K562 (cell line): Measurements from ENCODE around the gene LRIT3. TPM values are rescaled to one million over a fixed set of nuclear protein-coding genes. Genes with fewer than 3 reads are reported as not detected.

Experiments
- MIER1 ChIP-seq: fragments of 450-650 bp; IDR thresholded peaks from 2 replicates; pipeline ENCODE4 v1.6.1; 2016; ENCODE audit warnings: antibody characterized with exemption, mild to moderate bottlenecking, low read depth
- NCOA4 ChIP-seq: fragments of 450-650 bp; IDR thresholded peaks from 2 replicates; pipeline ENCODE4 v1.6.1; 2018; ENCODE audit warnings: mild to moderate bottlenecking; ENCODE audit not compliant: partially characterized antibody
- NCOA6 ChIP-seq: fragments of 450-650 bp; IDR thresholded peaks from 2 replicates; pipeline ENCODE4 v1.6.1; 2017; ENCODE audit warnings: mild to moderate bottlenecking
- TOE1 ChIP-seq, 2 experiments: fragments of 450-650 bp in 1 of 2; sonication (generic) in 1 of 2; formaldehyde crosslinking in 1 of 2; IDR thresholded peaks; 2 replicates each; pipeline versions ENCODE4 v1.7.1 to v1.8.0; 2016 to 2022; ENCODE audit warnings: borderline replicate concordance in 2 of 2, mild to moderate bottlenecking in 2 of 2, antibody characterized with exemption in 1 of 2, inconsistent platforms in 1 of 2, low read depth in 1 of 2, missing genetic modification reagents in 1 of 2, moderate library complexity in 1 of 2
- ZEB2 ChIP-seq: fragments of 450-650 bp; IDR thresholded peaks from 2 replicates; pipeline ENCODE4 v1.6.1; 2016
- ZNF140 ChIP-seq: fragments of 250-450 bp; sonication (Bioruptor Pico); IDR thresholded peaks from 2 replicates; pipeline ENCODE4 v1.8.0; 2021; ENCODE audit warnings: moderate library complexity, mild to moderate bottlenecking, inconsistent platforms
- ZNF644 ChIP-seq: fragments of 200-800 bp; sonication (Bioruptor generic); IDR thresholded peaks from 2 replicates; pipeline ENCODE4 v1.6.1; 2016; ENCODE audit warnings: low read depth, missing genetic modification characterization, missing compliant biosample characterization
- ZZZ3 ChIP-seq: fragments of 450-650 bp; IDR thresholded peaks from 2 replicates; pipeline ENCODE4 v1.6.1; 2016; ENCODE audit warnings: antibody characterized with exemption, mild to moderate bottlenecking, moderate library complexity
- polyA plus RNA-seq, 8 experiments: library from polyadenylated mRNA; depleted of rRNA in 4 of 8; stranded (reverse) in 5 of 8; unstranded in 3 of 8; fragments of >200 nt; fragmentation: Nextera tagmentation in 2 of 8; fragmentation: Illumina TruSeq in 1 of 8; extraction: Ambion mirVana in 2 of 8; extraction: Trizol in 1 of 8; gene quantifications; 2 replicates each; pipeline versions ENCODE4 v1.2.1 to v1.2.3, GENCODE V29; 2011 to 2014; ENCODE audit warnings: inconsistent platforms in 1 of 8, missing spikeins in 1 of 8
- total RNA-seq, 7 experiments: library from RNA; depleted of rRNA in 6 of 7; stranded (reverse); fragments of >200 nt in 6 of 7; fragmentation: Illumina TruSeq in 2 of 7; extraction: Trizol in 2 of 7; gene quantifications; 2 replicates each; pipeline versions ENCODE4 v1.2.1 to v1.2.3, GENCODE V29; 2011 to 2021; ENCODE audit warnings: low replicate concordance in 1 of 7
- TF ChIP-seq, protein P1 (sequence below), 2 experiments: fragments of 450-650 bp; IDR thresholded peaks; 2 replicates each; pipeline ENCODE4 v1.6.1; 2016; ENCODE audit warnings: mild to moderate bottlenecking in 2 of 2, borderline replicate concordance in 1 of 2, low read depth in 1 of 2, moderate library complexity in 1 of 2
- TF ChIP-seq, protein P2 (sequence below), 2 experiments: fragments of 450-650 bp in 1 of 2; sonication (generic) in 1 of 2; formaldehyde crosslinking in 1 of 2; IDR thresholded peaks in 1 of 2; conservative IDR thresholded peaks in 1 of 2; 2 replicates each; pipeline versions ENCODE4 v1.6.1 to v1.8.1; 2016 to 2023; ENCODE audit warnings: mild to moderate bottlenecking in 2 of 2, moderate library complexity in 2 of 2, inconsistent platforms in 1 of 2, missing genetic modification reagents in 1 of 2
- TF ChIP-seq, protein P3 (sequence below): sonication (generic); formaldehyde crosslinking; IDR thresholded peaks from 2 replicates; pipeline ENCODE4 v1.8.0; 2022; ENCODE audit warnings: mild to moderate bottlenecking, missing genetic modification reagents
- TF ChIP-seq, protein P4 (sequence below): fragments of 450-650 bp; formaldehyde crosslinking; IDR thresholded peaks from 2 replicates; pipeline ENCODE4 v1.4.0; 2020; ENCODE audit warnings: mild to moderate bottlenecking, mixed read lengths

The LRIT3 gene
- total and polyA plus RNA-seq, 9 of the 15 experiments (the other 6 are each of a cell fraction or from before 2014, with no cell fraction given), result 0.04 to 0.10 (median 0.04) TPM; not detected in 4

DNA sequence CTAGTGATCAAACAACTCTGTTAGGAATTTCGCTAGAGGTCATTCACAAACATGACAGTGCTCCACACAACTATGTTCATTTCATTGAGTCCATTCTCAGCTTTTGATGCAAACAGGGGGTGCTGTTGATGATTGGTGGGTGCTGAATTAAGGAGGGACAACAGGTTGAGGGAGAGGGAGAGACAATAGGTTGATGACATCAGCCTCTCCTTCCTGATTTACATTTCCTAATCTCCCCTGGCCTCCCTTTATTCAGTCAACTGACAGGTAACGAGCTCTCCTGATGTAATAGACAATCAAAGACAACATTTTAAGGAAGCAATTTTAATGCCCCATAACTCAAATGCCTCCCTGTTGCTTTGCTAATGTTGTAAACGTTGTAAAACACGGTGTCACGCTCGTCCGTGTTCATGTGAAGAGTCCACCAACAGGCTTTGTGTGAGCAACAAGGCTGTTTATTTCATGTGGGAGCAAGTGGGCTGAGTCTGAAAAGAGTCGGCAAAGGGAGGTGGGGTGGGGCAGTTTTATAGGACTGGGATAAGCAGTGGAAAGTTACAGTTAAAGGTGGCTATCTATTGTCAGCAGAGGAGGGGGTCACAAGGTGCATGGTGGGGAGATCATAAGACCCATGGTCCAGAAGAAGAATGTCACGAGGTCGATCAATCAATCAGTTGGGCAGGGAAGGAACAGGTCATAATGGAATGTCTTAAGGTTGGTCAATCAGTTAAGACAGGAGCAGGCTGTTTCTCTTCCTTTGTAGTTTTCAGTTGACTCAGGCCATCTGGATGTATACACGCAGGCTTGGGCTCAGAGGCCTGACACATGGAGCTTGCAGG, 37.1 kb upstream of the LRIT3 start (continued):
- TF ChIP-seq NCOA6 (0 out of 2 replicates have a peak, but pooled peaks have one; percentile 29), TOE1 (IDR thresholded peaks at IDR 0.05; ENCODE audit: borderline replicate concordance) (peak; percentile 91), TOE1 (CRISPR knock-in tag; IDR thresholded peaks at IDR 0.05; ENCODE audit: borderline replicate concordance, low read depth) (no peak), ZNF140 (CRISPR knock-in tag) (no peak), ZEB2 (peak; percentile 61; the same call in 1 of the 2 replicates), ZZZ3 (no peak), MIER1 (peak; percentile 36; the same call in 1 of the 2 replicates), ZNF644 (tag) (0 out of 2 replicates have a peak, but pooled peaks have one; percentile 34), NCOA4 (no peak)
- TF ChIP-seq, protein P1, sequence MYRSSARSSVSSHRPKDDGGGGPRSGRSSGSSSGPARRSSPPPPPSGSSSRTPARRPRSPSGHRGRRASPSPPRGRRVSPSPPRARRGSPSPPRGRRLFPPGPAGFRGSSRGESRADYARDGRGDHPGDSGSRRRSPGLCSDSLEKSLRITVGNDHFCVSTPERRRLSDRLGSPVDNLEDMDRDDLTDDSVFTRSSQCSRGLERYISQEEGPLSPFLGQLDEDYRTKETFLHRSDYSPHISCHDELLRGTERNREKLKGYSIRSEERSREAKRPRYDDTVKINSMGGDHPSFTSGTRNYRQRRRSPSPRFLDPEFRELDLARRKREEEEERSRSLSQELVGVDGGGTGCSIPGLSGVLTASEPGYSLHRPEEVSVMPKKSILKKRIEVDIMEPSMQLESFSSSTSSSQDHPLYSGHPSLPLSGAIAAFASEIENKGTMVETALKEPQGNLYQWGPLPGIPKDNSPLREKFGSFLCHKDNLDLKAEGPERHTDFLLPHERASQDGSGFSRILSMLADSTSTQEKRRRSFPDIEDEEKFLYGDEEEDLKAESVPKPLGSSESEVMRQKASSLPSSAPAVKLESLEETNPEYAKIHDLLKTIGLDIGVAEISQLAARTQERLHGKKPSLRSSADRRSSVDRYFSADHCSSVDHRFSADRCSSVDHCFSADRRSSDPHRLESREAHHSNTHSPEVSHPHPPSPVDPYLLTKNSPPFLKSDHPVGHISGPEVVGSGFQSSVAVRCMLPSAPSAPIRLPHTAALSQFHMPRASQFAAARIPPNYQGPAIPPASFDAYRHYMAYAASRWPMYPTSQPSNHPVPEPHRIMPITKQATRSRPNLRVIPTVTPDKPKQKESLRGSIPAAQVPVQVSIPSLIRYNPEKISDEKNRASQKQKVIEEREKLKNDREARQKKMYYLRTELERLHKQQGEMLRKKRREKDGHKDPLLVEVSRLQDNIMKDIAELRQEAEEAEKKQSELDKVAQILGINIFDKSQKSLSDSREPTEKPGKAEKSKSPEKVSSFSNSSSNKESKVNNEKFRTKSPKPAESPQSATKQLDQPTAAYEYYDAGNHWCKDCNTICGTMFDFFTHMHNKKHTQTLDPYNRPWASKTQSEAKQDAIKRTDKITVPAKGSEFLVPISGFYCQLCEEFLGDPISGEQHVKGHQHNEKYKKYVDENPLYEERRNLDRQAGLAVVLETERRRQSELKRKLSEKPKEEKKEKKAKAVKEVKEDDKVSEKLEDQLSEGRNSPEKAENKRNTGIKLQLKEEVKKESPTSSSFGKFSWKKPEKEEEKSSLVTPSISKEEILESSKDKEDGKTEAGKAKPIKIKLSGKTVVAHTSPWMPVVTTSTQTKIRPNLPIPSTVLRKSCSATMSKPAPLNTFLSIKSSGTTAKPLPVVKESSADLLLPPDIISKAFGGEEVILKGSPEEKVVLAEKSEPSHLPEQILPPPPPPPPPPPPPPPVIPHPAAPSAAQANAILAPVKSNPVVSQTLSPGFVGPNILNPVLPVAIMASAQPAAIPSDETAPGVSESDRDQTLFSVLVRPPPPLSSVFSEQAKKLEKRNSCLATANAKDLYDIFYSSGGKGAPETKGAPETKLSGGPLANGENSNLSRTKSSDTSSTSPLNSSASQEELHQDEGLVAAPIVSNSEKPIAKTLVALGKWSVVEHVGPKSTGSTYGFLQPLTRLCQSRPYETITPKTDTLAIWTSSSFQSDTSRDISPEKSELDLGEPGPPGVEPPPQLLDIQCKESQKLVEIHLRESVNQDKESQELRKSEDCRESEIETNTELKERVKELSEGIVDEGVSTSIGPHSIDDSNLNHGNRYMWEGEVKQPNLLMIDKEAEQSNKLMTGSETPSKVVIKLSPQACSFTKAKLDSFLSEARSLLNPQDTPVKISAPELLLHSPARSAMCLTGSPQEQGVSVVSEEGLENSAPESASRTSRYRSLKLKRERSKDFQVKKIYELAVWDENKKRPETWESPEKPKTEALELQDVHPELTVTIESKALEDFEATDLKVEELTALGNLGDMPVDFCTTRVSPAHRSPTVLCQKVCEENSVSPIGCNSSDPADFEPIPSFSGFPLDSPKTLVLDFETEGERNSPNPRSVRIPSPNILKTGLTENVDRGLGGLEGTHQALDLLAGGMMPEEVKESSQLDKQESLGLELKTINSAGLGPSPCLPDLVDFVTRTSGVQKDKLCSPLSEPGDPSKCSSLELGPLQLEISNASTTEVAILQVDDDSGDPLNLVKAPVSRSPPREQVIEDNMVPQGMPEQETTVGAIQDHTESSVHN (IDR thresholded peaks at IDR 0.05; ENCODE audit: borderline replicate concordance in 1 of 2, low read depth in 1 of 2), result 0 out of 4 replicates have a peak, but pooled peaks of 1 of the 2 experiments have one; percentile 44
- TF ChIP-seq, protein P2, sequence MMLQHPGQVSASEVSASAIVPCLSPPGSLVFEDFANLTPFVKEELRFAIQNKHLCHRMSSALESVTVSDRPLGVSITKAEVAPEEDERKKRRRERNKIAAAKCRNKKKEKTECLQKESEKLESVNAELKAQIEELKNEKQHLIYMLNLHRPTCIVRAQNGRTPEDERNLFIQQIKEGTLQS (IDR thresholded peaks at IDR 0.05), result peak; percentile 68
- TF ChIP-seq, protein P2 (CRISPR knock-in tag; conservative IDR thresholded peaks at IDR 0.05), result no peak
- TF ChIP-seq, protein P3, sequence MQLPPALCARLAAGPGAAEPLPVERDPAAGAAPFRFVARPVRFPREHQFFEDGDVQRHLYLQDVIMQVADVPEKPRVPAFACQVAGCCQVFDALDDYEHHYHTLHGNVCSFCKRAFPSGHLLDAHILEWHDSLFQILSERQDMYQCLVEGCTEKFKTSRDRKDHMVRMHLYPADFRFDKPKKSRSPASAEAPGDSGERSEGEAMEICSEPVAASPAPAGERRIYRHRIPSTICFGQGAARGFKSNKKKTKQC (CRISPR knock-in tag), result no peak
- TF ChIP-seq, protein P4, sequence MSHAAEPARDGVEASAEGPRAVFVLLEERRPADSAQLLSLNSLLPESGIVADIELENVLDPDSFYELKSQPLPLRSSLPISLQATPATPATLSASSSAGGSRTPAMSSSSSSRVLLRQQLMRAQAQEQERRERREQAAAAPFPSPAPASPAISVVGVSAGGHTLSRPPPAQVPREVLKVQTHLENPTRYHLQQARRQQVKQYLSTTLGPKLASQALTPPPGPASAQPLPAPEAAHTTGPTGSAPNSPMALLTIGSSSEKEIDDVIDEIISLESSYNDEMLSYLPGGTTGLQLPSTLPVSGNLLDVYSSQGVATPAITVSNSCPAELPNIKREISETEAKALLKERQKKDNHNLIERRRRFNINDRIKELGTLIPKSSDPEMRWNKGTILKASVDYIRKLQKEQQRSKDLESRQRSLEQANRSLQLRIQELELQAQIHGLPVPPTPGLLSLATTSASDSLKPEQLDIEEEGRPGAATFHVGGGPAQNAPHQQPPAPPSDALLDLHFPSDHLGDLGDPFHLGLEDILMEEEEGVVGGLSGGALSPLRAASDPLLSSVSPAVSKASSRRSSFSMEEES, result peak; percentile 86
